ENCODE results near the gene PACRG.

The PACRG gene

GRCh38 chr6:163341224-163342061 lies 613.7 kb downstream of the PACRG start:
- DNase-seq: no peak

GRCh38 chr6:163342571-163343539 lies 615.1 kb downstream of the PACRG start:
- no peak for DNase-seq

- no peak for DNase-seq
Measured at GRCh38 chr6:163343609-163344008, 615.8 kb downstream of the PACRG start.

DNA sequence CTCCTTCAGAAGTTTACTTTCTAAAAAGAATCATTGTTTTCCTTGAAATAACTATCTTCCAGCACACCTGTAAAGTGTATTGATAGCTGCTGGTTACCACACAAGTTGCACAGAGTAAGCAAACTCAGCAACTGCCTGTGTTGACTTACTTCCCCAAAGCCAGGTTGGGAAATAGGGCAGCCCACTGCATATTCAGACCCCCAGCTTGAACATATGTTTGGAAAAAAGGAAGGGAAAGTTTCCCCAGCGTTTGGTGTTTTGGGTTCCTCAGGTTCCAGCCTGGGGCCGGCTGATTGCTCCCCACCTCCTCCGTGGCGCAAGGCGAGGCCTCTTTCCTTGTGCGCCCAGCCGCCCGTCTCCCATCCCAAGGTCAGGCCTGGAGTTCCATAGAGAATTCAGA lies 616.6 kb downstream of the PACRG start:
- peak; percentile 21 for DNase-seq

DNA sequence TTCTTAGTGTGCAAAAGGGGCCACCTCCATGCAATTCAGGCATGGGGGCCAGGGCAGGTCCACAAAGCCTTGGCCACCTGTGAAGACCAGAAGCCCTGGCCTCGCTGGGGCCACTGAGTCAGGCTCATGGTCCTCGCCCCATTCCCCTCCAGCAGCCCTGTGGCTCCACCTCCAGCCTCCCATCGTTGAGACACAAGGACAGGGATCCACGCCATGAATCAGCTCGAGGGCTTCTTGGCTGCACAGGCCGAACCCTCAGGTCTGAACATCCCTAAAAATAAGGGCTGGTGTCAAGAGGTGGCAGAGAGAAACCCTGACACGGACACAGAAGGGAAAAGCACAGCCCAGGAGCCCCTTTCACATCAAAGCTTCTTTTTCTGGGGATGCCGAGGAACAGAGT lies 618.2 kb downstream of the PACRG start:
- DNase-seq: no peak

GRCh38 chr6:163346497-163346961 lies 618.8 kb downstream of the PACRG start:
- DNase-seq: no peak

- no peak for DNase-seq
Measured at GRCh38 chr6:163347021-163347446, 619.3 kb downstream of the PACRG start.

DNA sequence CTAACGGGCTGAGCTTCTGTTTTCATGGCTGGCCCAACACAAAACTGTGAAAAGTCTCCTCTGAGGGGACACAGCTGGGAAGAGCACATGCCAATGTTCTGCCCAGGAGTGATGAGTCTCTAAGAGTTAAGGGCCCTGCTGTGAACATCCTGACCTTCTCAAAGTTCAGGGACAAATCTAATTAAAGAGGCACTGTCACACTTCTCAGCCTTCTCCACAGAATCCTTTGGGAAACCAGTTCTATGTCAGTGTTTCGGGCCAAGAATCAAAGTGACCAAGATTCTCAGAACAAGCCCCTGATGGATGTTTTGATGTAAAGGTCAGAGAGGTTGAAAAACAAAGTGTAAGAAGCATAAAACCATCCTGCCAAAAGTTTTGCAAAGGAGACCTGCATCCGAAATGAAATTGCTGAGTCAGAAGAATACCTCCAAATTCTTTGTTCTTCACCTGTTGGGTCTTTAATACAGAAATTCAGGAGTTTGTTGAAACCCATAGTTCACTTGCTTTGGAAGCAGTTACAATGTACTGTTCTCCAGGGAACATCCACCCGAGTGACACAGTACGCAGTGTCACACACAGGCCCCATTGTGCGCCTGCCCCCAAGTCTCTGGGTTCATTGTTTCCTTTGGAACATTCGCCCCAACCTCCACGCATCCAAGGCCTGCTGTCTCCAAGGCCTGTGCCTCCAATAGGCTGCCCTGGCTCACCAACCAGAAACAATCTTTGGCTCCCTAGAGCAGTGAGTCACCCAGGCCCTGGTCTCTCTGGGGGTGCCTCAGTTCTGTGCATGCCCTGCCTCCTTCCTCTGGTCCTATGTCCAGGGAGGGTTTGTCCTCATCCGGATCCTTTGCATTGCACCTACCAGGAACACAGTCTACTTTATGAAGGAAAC lies 621.3 kb downstream of the PACRG start:
- DNase-seq: no peak

- DNase-seq: no peak
Measured at GRCh38 chr6:163349696-163350095, 621.9 kb downstream of the PACRG start.

GRCh38 chr6:163351013-163351412 lies 623.2 kb downstream of the PACRG start:
- no peak for DNase-seq

GRCh38 chr6:163352011-163352685 lies 624.4 kb downstream of the PACRG start:
- DNase-seq: no peak

GRCh38 chr6:163352966-163353365 lies 625.2 kb downstream of the PACRG start:
- no peak for DNase-seq

DNA sequence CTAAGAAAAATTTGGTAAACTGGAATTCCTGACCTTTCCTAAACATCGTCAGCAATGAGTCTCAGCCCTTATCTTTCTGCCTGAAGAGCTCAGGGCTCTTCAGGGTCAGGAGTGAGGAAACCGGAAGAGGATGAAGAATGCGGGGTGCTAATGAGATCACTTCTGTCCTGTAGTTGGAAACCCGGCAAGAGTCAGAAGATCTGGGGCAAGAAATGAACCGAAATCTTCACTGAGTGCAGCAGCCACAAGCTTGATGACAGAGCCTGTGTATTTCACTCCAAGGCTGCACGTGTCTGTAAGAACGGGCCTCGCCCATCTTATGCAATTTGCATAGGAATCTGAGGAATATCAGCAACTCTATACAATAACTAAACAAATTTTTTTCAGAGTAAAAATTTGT lies 626.3 kb downstream of the PACRG start:
- DNase-seq: no peak

GRCh38 chr6:163354761-163355425 lies 627.1 kb downstream of the PACRG start:
- no peak for DNase-seq

- DNase-seq: no peak
Measured at GRCh38 chr6:163355426-163355991, 627.7 kb downstream of the PACRG start.

DNA sequence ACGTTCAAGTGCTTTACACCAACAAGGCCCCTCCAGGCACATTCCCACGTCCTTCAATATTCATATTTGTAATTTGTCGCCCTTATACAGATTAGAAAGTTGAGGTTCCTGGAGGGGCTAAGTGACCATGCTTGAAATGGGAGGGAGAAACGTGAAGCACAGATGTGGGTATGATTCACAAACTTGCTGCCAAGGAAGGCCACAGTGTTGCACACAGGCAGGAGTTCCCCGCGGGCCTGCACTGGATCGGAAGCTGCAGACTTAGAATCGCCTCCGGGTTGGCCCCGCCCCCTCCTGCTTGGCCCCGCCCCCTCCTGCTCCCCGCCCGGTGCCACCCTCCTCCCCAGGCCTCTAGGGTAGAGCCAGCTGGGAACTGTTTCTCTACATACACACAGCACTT lies 628.5 kb downstream of the PACRG start:
- DNase-seq: no peak

DNA sequence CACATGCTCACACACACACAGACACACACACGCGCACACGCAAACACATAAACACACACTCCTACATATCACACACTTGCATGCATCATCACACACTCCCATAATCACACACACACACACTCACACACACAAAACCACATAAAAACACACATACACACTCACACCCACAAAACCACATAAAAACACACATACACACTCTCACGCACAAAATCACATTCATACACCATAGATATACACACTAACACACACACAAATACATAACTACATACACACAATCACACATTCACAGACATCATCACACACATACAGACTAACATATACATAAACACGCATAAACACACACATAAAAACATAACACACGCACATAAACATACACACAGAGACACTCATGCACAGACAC lies 629.0 kb downstream of the PACRG start:
- no peak for DNase-seq

DNA sequence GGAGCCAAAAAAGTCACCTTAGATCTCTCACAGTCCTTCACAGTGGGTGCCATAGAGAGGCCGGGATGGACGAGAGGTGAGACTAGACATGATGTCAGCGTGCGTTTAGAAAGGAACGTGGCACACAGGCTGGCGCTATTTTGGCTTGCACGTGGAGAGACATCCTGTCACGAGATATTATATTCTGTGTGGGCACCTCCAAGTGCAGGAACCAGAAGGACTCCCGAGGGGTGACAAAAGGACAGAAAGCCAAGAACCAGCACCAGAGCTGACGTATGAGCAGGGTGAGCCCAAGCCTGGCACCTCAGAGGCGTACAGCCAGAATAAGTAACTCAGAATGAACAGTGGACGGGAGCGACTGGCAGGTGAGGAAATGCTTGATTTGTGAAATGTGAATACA lies 636.9 kb downstream of the PACRG start:
- peak; percentile 14 for DNase-seq

Measured in activated effector memory CD4-positive, alpha-beta T cell treated with anti-CD3 and anti-CD28 coated beads, Interleukin-2, amount 50 U/mL, for 16 hours (primary cell).